Mesothelial cell of epicardium (in vitro differentiated cells): ENCODE results near the gene MAST3. TPM values are rescaled to one million over a fixed set of nuclear protein-coding genes. Genes with fewer than 3 reads are reported as not detected.

Source experiments
- DNase-seq, 2 experiments: peaks; one replicate each; pipeline ENCODE4 v3.0.0; 2021; ENCODE audit warnings: low spot score in 2 of 2; ENCODE audit not compliant: unreplicated experiment in 2 of 2
- H3K27ac Mint-ChIP-seq: 2 replicates; pipeline ENCODE4 v1.8.0; 2021; ENCODE audit warnings: mixed read lengths
- H3K27me3 Mint-ChIP-seq: 2 replicates; pipeline ENCODE4 v1.8.0; 2021; ENCODE audit warnings: low read depth, mixed read lengths
- H3K36me3 Mint-ChIP-seq: 2 replicates; pipeline ENCODE4 v1.8.0; 2021; ENCODE audit warnings: mixed read lengths
- H3K4me1 Mint-ChIP-seq: 2 replicates; pipeline ENCODE4 v1.8.0; 2021; ENCODE audit warnings: mixed read lengths
- H3K4me3 Mint-ChIP-seq: 2 replicates; pipeline ENCODE4 v1.8.0; 2021; ENCODE audit warnings: mild to moderate bottlenecking, moderate library complexity, mixed read lengths
- H3K9me3 Mint-ChIP-seq: 2 replicates; pipeline ENCODE4 v1.8.0; 2021; ENCODE audit warnings: mixed read lengths
- CTCF ChIP-seq: fragments of 200-600 bp; sonication (generic); IDR thresholded peaks from one replicate; pipeline ENCODE4 v1.5.0; 2021; ENCODE audit warnings: antibody characterized with exemption; ENCODE audit not compliant: unreplicated experiment
- total RNA-seq: library from RNA; stranded (reverse); gene quantifications from 3 replicates; pipeline ENCODE4 v1.2.1, GENCODE V29; 2021

Gene MAST3
- 15.0 to 17.0 TPM (median 16.0 TPM) in 3 replicates for total RNA-seq

DNA sequence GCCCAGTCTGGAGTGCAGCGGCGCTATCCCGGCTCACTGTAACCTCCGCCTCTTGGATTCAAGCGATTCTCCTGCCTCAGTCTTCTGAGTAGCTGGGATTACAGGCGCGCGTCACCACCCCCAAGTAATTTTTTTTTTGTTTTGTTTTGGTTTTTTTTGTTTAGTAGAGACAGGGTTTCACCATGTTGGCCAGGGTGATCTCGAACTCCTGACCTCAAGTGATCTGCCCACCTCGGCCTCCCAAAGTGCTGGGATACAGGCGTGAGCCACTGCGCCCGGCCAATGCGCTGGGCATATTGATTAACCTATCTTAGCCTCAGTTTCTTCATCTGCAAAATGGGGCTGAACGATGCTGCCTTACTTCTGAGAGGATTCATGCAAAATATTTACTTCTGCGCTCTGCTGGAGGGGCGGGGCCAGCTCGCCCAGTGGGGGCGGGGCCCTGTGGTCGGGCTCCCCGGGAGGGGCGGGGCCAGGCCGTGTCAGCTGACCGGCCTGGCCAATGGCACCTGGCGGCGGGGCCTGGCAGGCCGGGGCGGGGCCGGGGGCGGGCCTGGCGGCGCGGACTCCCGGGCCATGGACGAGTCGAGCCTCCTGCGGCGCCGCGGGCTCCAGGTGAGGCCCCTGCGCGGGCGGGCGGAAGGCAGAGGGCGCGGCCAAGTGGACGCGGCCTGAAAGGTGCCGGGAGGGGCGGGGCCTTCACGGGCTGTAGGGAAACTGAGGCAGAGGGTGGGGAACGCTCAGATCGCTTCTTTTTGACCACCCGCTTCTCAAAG lies at the start of gene MAST3:
MAST3 (plus strand) TSS at position 562 of the 776 bp plus-strand sequence; CDS start at position 577, 15 bp downstream.
- H3K36me3 Mint-ChIP-seq = no peaks in the 10 kb centered on the region
- H3K27ac Mint-ChIP-seq = no peak within 1 kb of the TSS
- H3K4me3 Mint-ChIP-seq = peak within 1 kb of the TSS; percentile 51
- no peaks in the 10 kb centered on the region for H3K9me3 Mint-ChIP-seq
- peaks cover 44% of the 10 kb centered on the region for H3K27me3 Mint-ChIP-seq
- peaks cover 7% of the 10 kb centered on the region for H3K4me1 Mint-ChIP-seq
- peak; percentile 63 to 64 for DNase-seq
- no peak for TF ChIP-seq CTCF

- no peaks in the 10 kb centered on the region for H3K36me3 Mint-ChIP-seq
- no peak overlapping the region for H3K27ac Mint-ChIP-seq
- H3K4me1 Mint-ChIP-seq = peaks cover 4% of the 10 kb centered on the region
- no peak overlapping the region for H3K4me3 Mint-ChIP-seq
- no peak for TF ChIP-seq CTCF
- peaks cover 10% of the 10 kb centered on the region for H3K27me3 Mint-ChIP-seq
- H3K9me3 Mint-ChIP-seq = no peaks in the 10 kb centered on the region
- DNase-seq = no peak
Measured at GRCh38 chr19:18049385-18049784, 48.2 kb upstream of the MAST3 start.

DNA sequence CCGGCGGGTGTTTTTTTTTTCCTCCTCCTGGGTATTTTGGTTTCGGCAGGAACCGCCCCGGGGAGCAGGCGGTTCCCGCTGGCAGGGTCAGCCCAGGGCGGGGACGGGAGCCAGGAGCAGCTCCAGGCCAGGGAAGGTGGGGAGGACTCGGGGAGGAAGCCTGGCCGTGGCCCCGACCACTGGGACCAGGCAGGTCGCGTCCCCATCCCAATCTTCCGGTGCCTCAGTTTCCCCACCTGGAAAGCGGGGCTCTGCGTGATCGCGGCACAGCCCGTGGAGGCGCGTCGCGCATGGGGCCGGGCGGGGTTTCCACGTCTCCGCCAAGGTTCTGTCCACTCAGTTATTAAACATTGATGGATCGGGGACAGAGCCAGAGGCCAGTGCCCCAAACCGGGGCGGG lies 45.7 kb upstream of the MAST3 start:
- DNase-seq = no peak
- Mint-ChIP-seq H3K36me3 (no peaks in the 10 kb centered on the region), H3K27me3 (peaks cover 10% of the 10 kb centered on the region), H3K4me3 (no peak overlapping the region), H3K4me1 (no peaks in the 10 kb centered on the region), H3K9me3 (no peaks in the 10 kb centered on the region), H3K27ac (no peak overlapping the region)
- TF ChIP-seq CTCF = no peak

DNA sequence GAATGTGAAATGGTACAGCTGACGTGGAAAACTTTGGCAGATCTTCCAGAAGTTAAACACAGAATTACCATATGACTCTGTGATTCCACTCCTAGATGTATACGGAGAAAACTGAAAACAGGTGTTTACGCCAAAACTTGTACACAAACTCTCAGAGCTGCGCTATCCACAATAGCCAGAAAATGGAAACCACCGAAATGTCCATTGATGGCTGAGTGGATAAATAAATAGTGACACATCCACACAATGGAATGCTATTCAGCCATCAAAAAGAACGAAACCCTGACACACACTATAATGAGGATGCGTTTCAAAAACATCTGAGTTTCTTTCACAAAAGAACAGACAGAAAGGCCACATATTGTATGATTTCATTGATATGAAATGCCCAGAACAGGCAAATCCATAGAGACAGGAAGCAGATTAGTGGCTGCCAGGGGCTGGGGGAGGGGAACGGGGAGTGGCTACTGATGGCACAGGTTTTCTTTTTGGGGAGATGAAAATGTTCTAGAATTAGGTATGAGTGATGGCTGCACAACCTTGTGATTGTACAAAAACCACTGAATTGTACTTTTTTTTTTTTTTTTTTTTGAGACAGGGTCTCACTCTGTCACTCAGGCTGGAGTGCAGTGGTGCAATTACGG lies 43.9 kb upstream of the MAST3 start:
- no peak for TF ChIP-seq CTCF
- H3K27me3 Mint-ChIP-seq = peaks cover 10% of the 10 kb centered on the region
- H3K9me3 Mint-ChIP-seq = no peaks in the 10 kb centered on the region
- H3K36me3 Mint-ChIP-seq = no peaks in the 10 kb centered on the region
- H3K4me1 Mint-ChIP-seq = peaks cover 1% of the 10 kb centered on the region
- no peak for DNase-seq
- H3K27ac Mint-ChIP-seq = no peak overlapping the region
- H3K4me3 Mint-ChIP-seq = no peak overlapping the region

DNA sequence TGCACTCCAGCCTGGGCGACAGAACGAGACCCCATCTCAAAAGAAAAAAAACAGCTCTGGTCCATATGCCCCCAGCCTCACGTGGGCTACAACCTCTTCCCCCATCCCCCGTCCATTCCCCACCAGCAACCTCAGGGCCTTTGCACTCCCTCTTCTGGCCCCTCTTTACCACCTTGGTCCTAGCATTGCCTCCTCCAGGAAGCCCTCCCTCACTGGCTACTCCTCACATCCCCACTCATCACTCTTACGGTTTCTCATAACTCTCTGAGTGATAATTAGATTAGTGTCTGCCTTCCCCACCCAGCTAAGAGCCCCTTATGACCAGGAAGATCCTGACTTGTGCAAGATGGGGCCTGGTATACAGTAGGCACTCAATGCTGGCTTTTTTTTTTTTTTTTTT lies 41.6 kb upstream of the MAST3 start:
- peaks cover 1% of the 10 kb centered on the region for H3K4me1 Mint-ChIP-seq
- no peak overlapping the region for H3K4me3 Mint-ChIP-seq
- no peak for DNase-seq
- H3K27me3 Mint-ChIP-seq = peaks cover 5% of the 10 kb centered on the region
- no peaks in the 10 kb centered on the region for H3K36me3 Mint-ChIP-seq
- no peak for TF ChIP-seq CTCF
- H3K9me3 Mint-ChIP-seq = no peaks in the 10 kb centered on the region
- no peak overlapping the region for H3K27ac Mint-ChIP-seq
